ES-I3 (cell line): ENCODE data around the gene NIN.
"Not testable (repeated sequence)": the region's sequence is repeated elsewhere in the genome, so short reads cannot be mapped to it uniquely, and the experiment has no call there.

Experiments used
- H3K36me3 ChIP-seq: 2 replicates; pipeline ENCODE4 v1.6.1; 2013; ENCODE audit warnings: mild to moderate bottlenecking, low read length, control low read depth, moderate library complexity; ENCODE audit not compliant: insufficient read depth
- H3K4me1 ChIP-seq: 2 replicates; pipeline ENCODE4 v1.6.1; 2013; ENCODE audit warnings: mild to moderate bottlenecking, control low read depth, low read length; ENCODE audit not compliant: insufficient read depth
- H3K9ac ChIP-seq: 2 replicates; pipeline ENCODE4 v1.6.1; 2013; ENCODE audit warnings: low read depth, mild to moderate bottlenecking, low read length, moderate library complexity
- H3K9me3 ChIP-seq: 2 replicates; pipeline ENCODE4 v1.6.1; 2013; ENCODE audit warnings: mild to moderate bottlenecking, low read length, moderate library complexity; ENCODE audit not compliant: control insufficient read depth, insufficient read depth

The NIN gene

DNA sequence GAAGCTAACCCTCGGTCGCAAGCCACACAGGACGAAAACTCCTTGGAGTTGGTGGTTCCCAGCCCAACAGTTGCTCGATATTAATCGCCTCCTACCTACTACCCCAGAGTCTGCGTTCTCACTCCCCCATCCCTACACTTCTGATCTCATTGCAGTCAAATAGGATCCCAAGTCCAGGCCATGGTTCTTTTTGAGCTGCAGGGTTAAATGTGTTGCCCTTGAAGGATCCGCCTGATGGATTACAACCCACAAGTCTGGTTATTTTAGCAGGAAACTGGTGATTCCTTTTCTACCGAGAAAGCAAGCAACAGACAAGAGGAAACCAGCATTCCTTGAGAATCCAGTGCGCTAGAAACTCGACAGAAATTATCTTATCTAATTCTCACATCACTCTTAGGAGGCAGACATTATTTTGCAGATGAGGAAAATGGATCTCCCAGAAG lies 785 bp upstream of the NIN start:
- no peaks in the 10 kb centered on the region for H3K36me3 ChIP-seq
- peaks cover 8% of the 10 kb centered on the region for H3K4me1 ChIP-seq
- H3K9ac ChIP-seq: peak overlapping the region; percentile 65; the same call in 1 of the 2 replicates
- no peaks in the 10 kb centered on the region for H3K9me3 ChIP-seq

DNA sequence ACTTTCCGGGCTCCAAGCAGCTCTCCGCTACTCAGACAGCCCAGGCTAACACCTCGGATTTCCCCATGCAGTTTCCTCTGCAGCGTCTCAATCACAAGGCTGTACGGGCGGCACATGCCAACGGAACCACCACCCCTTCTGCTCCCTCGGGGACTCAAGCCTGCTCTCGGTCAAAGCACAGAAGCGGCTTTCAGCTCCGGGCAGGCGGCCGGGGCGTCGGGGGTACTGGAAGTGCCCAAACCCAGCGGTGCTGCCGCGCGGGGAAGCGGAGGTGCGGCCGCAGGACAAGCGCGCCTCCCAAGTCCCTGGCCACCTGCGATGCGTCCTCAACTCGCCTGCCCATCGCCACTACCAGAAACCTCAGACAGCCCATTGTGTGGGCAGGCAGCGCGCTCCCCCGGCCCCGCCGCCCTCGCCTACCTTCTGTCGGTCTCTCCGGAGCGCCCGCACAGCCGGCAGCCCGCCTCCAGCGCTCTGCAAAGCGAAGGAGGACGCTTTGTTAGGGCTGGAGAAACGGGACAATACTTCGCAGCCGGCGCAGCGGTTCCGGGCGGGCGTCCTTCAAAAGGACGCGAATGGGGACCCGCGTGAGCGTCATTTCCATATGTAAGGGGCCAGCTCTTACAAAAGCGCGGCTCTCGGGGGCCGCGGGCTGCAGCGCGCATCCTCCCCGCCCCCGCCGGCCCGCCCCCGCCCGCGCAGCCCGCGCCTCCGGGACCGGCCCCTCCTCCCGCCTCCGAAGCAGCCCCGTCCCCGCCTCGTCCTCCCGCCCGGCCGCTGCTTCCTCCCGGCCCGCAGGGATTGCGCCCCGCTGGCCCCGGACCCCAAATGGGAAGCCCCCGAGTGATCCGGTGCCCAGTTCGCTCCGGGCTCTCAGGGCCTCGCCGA lies 674 bp downstream of the NIN start:
- Histone ChIP-seq H3K9ac (peak overlapping the region; percentile 65), H3K9me3 (no peaks in the 10 kb centered on the region), H3K36me3 (no peaks in the 10 kb centered on the region), H3K4me1 (peaks cover 8% of the 10 kb centered on the region)

DNA sequence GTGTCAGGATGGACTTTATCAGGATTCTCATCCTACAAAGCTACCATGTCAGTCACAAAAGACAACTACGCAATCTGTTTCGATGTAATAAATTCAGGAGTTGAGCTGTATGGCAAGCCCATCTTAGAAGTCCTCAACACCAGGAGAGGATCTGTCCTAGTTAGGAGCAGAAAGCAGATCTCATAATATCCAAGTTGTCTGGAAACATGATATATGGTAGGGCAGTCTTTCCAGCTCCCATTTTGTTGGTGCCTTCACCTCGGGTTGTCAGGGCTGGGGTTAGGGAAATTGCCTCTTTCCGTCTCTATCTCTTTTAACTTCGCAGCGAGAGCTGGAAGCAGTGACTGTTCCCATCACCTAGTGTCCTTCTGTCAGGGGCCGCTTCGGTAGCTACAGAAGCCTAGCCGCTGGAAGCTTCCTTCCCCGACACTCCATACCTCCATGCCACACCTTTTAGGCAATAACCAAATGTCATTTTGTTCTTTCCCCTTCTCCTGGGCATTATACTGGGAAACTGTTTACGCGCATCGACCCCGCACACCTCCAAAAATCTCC lies 1.4 kb downstream of the NIN start:
- Histone ChIP-seq H3K36me3 (no peaks in the 10 kb centered on the region), H3K9me3 (no peaks in the 10 kb centered on the region), H3K9ac (peak overlapping the region; percentile 58; the same call in 1 of the 2 replicates), H3K4me1 (peaks cover 8% of the 10 kb centered on the region)

DNA sequence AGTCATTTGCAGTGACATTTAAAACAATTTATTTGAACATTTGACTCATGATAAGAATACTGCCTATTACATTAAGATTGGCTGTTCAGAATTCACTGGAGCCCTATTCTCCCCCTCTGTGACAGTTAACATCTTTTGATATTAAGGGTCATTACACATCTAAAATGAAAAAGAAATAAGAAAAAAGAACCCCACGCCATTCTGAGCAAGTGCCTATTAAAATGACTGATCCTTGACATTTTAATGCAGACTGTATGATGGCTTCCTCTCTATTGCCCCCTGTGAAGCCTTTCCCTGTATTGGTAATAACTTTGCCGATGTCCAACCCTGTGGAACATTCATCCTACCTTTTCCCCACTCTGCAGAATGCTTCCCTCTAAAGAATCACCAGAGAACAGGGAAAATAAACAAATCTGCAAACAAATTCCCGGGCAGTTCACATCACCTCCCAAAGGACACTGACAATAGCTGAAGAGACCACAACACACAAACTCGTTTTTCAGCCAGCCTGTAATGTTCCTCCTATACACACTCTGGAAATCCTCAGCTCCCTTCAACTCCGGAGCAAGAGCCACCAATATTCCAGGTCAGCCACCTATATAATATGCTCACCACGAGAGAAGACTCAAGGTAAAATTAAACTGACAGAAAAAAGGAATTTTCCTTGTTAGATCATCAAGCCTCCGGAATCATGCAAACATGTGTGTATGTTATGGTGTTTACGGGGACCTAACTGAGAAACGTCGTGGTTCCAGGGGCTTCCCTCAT lies 2.1 kb downstream of the NIN start:
- no peaks in the 10 kb centered on the region for H3K9me3 ChIP-seq
- no peaks in the 10 kb centered on the region for H3K36me3 ChIP-seq
- H3K9ac ChIP-seq: peak overlapping the region; percentile 27; the same call in 1 of the 2 replicates
- peaks cover 8% of the 10 kb centered on the region for H3K4me1 ChIP-seq

DNA sequence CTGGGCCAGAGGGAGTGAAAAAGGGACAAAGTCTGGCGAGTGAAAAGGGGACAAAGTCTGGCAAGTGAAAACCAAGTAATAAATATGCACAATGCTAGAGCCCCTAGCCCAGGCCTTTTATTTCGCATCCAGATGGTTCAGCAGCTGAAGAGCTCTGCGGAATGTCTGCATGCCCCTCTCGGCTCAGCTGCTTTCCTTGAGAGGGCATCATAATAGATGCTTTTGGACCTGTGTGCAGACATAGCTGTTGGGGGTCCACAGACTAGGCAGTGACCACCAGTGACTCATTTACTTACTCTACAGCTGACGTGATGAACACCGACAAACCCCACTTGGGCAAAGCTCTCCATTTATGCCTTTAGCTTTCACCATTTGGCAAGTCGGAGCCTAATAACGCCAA lies 4.3 kb downstream of the NIN start:
- H3K9me3 ChIP-seq: no peaks in the 10 kb centered on the region
- peaks cover 17% of the 10 kb centered on the region for H3K4me1 ChIP-seq
- H3K9ac ChIP-seq: no peak overlapping the region
- H3K36me3 ChIP-seq: no peaks in the 10 kb centered on the region

DNA sequence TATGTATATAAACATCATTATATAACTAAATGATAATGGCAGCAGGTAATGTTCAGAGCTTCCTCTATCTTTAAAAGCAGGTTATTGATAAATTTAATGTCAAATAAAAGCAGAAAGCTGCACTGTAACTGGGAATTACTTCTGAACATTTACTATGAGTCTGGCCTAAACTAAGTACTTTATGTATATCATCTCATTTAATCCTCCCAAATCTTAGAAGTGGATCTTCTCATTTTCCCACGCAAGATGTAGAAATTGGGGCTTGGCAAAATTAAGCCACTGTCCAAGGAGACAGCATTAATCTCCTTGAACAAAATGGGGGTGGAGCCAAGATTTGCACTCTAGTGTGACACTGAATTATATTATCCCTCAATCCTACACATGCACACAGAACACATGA lies 5.7 kb downstream of the NIN start:
- peaks cover 24% of the 10 kb centered on the region for H3K4me1 ChIP-seq
- H3K36me3 ChIP-seq: no peaks in the 10 kb centered on the region
- no peaks in the 10 kb centered on the region for H3K9me3 ChIP-seq
- no peak overlapping the region for H3K9ac ChIP-seq

DNA sequence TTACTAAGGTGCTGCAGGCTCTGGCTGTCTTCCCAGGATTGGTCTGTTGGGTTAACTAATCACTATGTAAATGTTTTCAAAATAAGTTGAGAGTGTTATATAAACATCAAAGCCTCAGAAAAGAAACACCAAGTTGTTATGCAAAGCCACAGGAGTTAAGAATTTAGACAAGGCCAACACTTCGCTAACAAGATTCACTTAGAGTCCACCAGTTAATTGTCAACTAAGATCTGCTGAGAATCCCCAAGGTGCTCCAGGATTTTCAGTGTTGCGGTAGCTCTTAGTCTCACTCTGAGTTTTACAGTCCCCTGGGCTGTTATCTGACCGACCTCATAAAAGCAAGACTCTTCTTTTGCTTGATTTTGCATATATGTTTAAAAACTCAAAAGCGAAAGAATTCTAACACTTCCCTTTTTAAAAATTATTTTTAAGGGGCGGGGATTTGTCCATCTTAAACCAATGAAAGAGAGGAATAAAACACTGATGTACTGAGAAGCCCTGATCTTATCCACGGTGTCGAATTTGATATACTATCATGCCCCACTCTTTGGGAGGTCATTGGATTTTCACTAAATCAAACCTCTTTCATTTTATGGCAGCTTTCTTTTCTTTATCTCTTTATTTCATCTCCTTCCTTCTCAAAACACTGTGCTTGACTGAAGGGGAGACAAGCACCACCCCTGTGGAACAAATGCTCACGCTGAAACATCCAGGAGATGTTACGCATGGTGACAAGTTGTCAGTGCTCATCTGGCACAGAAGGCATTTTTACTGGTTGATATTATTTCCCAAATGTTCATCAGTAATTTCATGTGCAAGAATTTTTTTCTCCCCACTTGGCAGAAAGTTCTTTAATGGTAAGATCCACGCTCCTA lies 7.0 kb downstream of the NIN start:
- H3K9me3 ChIP-seq: no peaks in the 10 kb centered on the region
- peaks cover 19% of the 10 kb centered on the region for H3K4me1 ChIP-seq
- no peak overlapping the region for H3K9ac ChIP-seq
- H3K36me3 ChIP-seq: no peaks in the 10 kb centered on the region

DNA sequence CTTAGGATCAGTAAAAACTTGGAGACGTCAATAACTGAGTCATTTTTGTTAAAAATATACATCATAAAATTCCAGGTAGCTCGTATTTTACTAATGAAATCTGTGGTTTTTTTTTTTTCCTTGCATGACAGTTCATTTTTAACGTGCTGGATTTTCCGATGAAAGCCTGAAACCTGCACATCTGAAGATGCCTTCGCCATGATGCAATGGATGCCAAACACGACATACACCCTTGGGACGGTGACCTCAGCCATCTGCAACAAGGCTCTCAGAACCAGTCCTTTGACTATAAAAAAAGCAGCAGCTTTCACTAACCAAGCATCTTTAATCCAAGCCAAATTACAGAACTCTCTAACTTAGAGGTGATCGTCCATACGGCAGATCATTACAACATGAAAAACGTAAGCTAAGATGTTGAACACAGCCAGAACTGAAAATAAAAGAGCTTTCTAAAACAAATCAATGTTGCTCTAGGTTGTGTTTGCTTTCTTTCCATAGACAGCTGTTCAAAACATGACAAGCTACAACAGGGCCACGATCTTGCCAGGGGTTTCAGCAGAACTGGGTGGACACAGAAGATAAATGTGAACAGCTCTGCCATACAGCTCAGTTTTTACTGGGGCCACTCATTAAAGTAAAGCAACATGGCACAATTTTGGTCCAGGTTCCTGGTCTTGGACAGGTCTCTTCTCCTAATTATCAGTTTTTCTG lies 7.8 kb downstream of the NIN start:
- no peak overlapping the region for H3K9ac ChIP-seq
- H3K9me3 ChIP-seq: no peaks in the 10 kb centered on the region
- H3K4me1 ChIP-seq: peaks cover 19% of the 10 kb centered on the region
- no peaks in the 10 kb centered on the region for H3K36me3 ChIP-seq

DNA sequence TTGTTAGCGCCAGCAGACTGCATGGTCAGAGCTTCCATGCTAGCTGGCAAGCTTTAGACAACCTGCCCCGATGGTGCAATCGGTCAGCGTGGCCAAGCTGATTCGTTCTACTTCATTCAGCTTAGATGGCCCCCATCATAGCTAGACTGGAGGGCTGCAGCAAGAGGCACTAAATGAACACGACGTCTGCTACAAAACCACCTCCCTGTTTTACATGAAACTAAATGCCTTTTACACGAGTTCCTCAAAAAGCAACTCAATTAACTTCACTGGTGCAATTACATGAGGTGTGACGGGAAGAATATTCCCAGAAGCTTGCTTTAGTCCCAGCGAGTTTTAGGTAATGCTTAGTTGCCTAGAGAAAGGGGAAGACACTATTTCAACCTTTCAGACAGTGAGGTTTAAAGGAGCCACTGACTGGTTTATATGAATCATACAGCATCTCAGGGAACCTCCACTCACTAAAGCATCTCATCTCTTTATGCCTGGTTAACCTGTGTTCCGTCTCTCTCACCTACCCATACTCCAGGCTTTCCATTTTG lies 8.4 kb downstream of the NIN start:
- Histone ChIP-seq H3K4me1 (peaks cover 19% of the 10 kb centered on the region), H3K9me3 (no peaks in the 10 kb centered on the region), H3K9ac (no peak overlapping the region), H3K36me3 (no peaks in the 10 kb centered on the region)

DNA sequence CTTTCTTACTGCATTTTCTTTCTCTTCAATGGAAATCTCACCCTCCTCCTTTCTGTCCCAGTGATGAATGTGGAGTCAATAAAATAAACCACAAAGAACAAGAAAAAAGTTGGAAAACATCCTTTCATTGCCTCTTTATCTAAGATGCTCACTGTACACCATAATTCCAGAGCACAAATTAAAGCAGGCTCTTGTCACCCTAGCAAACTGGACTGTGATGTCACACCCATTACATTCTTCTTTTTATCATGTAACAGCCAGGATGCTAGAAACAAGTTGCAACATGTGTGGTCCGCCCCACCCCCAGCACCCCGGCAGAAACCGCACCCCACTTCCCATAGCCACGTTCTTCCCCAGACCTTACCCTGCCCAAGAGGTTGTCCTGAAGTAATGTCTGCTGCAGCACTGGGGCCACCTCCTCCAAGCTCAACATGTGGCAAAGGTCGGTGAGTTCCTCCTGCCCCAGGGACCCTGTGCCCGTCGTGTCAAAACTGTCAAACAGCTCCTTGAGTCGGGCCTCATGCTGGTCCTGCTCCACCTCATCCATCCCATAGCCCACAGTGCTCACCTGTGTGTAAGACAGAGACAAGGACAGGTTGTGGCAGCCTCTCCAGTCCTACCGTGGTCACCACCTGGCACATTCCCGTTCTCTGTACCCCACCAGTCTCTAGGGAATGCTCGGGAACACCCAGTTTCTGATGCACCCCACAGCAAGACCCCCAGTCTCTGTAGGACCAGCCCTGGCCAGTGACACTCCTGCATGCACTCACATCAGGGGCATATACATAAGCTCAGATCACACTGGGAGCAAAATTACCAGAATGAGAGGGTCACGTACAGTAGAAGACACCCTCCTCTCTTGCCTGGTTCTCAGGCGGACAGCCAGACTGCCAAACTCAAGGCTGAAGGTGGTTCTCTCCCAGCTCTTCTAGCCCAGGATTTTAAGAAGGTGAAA lies 9.2 kb downstream of the NIN start:
- Histone ChIP-seq H3K4me1 (peaks cover 19% of the 10 kb centered on the region), H3K9me3 (no peaks in the 10 kb centered on the region), H3K9ac (no peak overlapping the region), H3K36me3 (no peaks in the 10 kb centered on the region)

DNA sequence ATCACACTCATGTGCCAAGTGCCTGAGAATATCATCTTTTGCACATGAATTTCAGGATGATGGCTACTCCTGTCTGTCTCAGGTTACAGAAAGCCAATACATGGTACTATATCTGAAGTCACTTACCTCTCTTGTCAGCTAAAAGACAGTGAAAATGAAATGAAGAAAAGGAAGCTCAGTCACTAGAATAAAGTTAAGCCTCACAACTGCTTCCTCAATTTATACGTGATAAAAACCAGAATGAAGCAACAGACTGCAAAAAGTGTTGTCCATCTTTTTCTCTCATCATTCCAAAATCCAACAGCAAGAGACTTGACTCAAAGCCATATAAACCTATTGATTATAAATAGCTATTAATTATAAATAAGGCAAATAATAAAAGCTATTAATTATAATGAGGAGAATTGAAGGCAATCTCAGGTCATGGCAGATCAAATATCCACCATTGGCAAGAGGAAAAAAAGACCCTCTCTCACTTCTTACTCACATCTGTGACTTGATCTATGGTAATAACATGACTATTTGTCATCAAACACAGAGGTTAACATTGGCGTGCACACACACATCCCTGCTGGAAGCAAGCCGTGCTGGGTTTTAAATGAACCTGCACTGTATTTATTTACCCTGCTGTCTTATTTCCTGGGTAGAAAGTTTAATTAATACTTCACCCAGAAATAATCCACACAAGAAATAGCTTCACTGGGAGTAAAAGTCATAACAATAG lies 10.0 kb downstream of the NIN start:
- Histone ChIP-seq H3K4me1 (peaks cover 19% of the 10 kb centered on the region), H3K36me3 (no peaks in the 10 kb centered on the region), H3K9me3 (no peaks in the 10 kb centered on the region), H3K9ac (no peak overlapping the region)

DNA sequence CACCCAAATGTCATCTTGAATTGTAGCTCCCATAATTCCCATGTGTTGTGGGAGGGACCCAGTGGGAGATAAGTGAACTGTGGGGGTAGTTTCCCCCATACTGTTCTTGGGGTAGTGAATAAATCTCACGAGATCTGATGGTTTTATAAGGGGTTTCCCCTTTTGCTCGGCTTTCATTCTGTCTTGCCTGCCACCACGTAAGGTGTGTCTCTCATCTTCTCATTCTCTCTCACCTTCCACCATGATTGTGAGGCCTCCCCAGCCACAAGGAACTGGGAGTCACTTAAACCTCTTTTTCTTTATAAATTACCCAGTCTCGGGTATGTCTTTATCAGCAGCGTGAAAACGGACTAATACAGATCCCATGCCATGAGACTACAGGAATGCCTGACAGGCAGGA lies 11.7 kb downstream of the NIN start:
- not testable (repeated sequence) for H3K9ac ChIP-seq, H3K36me3 ChIP-seq, H3K9me3 ChIP-seq
- peaks cover 19% of the 10 kb centered on the region for H3K4me1 ChIP-seq
